DND-41 (cell line): ENCODE results near the gene MAST4.

Experiments
- EZH2 ChIP-seq: IDR thresholded peaks from 3 replicates; pipeline ENCODE4 v1.6.1; 2012; ENCODE audit warnings: borderline replicate concordance, low read depth, mild to moderate bottlenecking, moderate library complexity, low read length, inconsistent platforms; ENCODE audit not compliant: severe bottlenecking
- TF ChIP-seq, protein P1 (sequence below): IDR thresholded peaks from 2 replicates; pipeline ENCODE4 v1.5.1; 2012; ENCODE audit warnings: borderline replicate concordance, low read length, moderate library complexity, mild to moderate bottlenecking; ENCODE audit not compliant: poor library complexity, severe bottlenecking; ENCODE audit errors: extremely low read depth

DNA sequence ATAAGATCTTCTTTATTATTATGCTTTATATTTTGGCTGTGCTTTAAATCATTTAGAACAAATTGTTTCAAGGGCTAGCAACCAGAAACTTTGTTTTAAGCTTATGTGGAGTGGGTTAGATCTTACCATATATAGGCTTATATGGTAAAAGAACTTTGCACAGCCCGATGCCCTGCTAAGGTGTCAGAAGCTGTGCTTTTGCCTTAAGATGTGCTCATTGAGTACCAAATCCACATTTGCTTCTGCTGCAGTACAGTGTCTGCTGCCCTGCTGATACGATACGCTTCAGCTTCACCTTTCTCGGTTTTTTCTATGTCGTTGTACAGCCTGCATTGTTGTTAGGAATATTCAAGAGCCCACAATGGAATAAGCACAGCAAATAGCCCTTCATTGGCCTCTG is 565.6 kb downstream of the MAST4 start:
- TF ChIP-seq, protein P1, sequence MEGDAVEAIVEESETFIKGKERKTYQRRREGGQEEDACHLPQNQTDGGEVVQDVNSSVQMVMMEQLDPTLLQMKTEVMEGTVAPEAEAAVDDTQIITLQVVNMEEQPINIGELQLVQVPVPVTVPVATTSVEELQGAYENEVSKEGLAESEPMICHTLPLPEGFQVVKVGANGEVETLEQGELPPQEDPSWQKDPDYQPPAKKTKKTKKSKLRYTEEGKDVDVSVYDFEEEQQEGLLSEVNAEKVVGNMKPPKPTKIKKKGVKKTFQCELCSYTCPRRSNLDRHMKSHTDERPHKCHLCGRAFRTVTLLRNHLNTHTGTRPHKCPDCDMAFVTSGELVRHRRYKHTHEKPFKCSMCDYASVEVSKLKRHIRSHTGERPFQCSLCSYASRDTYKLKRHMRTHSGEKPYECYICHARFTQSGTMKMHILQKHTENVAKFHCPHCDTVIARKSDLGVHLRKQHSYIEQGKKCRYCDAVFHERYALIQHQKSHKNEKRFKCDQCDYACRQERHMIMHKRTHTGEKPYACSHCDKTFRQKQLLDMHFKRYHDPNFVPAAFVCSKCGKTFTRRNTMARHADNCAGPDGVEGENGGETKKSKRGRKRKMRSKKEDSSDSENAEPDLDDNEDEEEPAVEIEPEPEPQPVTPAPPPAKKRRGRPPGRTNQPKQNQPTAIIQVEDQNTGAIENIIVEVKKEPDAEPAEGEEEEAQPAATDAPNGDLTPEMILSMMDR, result no peak
- TF ChIP-seq EZH2, result no peak
